ENCODE measurements around the gene CREB5.

CREB5 gene

DNA sequence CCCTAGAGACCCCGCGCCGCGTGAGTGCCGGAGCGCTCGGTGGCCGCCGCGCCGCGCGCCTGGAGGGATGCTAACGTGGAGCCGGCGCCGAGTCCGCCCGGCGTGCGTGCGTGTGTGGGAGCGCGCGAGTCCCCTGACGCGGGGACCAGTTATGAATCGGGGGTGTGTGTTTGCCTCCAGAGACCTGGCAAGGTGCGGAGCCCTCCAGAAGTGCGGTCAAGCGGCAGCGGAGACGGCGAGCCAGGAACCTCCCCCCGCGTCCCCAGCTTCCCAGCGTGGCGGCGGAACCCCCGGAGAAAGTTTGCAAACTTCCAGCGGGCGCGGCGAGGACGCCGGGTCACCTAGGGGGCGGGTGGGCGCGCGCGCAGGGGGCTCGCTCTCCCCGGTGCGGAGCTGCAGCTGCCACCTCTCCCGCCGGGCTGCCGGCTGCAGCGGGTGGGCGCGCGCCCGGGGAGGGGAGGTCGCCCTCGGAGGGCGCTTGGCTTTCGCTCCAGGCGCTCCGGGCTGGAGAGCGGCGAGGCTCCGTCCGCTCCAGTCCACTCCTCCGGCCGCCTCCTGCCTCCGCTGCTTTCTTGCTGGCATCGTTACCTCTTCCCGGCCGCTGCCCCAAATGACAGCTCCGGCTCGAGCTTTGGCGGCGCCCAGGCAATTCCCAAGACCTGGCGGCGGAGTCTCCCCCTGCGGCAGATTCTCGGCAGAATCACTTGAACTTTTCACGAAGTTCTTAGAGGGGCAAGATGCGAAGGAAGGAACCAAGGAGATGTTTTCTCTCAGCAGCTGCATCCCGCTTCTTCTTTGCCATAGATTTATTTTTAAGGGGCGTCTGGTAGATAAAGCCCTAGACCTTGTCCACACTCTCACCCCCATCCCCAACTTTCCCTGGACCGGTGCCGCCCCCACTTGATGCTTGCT lies 2.3 kb upstream of the CREB5 start:
- no peaks in the 10 kb centered on the region for H4K20me1 ChIP-seq (ENCODE audit: insufficient read depth)
- H2AFZ ChIP-seq (ENCODE audit: low read depth) = peak overlapping the region; percentile 99
- no peak overlapping the region for H3K4me3 ChIP-seq (IDR thresholded peaks at IDR 0.05; ENCODE audit: insufficient read depth, low read depth, low read length)
- no peaks in the 10 kb centered on the region; the same call in 1 of the 2 replicates for H3K27me3 ChIP-seq (ENCODE audit: insufficient read depth, low read depth)
- peak overlapping the region; percentile 95 for H3K9ac ChIP-seq
- H3K4me1 ChIP-seq (ENCODE audit: low read depth, poor library complexity, severe bottlenecking) = peaks cover 5% of the 10 kb centered on the region
- H3K4me2 ChIP-seq = peak overlapping the region; percentile 89
- no peak for TF ChIP-seq CTCF (conservative IDR thresholded peaks at IDR 0.05; ENCODE audit: low read depth, low read length)
- H3K36me3 ChIP-seq (ENCODE audit: insufficient read depth) = no peaks in the 10 kb centered on the region
- no peaks in the 10 kb centered on the region for H3K79me2 ChIP-seq (ENCODE audit: insufficient read depth, low read depth)
- H3K27ac ChIP-seq = peak overlapping the region; percentile 33

DNA sequence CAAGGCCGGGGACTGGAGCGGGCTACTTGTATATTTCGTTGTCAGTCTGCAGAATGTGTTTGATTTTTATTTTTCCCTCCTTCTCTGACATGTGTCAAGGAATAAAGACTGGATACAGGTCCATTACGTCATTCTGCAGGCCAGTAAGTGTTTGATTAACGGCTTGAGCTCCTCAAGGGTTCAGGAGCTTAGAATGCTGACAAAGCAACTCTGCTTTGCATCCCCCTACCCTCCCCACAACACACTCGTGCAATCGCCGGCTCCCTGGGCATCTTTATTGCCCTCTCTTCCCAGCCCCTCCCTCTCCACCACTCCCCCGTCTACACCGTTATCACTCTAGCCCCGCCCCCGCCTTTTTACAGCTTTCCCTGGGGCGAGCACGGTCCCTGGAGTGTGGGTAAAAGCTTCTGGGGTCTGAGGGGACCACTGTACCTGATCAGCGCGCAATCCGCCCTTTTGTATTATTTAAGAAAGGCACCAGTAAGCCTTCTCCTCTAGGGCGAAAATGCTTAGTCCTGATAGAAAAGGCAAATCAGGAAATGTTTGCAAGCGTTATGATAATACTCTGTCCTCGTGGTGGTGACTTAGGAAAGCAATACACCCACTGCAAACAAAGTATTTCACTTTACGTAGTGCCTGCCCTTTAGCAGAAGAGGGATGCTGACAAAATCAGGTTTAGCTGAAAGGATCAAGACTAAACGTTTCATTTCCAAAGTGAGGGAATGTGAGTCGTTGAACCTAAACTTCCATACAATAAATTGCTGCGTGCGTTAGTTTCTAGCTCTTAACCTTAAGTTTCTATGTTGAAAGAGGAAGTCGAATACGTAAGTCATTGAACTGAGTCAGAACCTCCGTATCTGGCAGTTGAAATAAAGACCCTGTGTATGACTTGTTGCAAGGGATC lies 1.4 kb upstream of the CREB5 start:
- no peaks in the 10 kb centered on the region for H3K36me3 ChIP-seq (ENCODE audit: insufficient read depth)
- no peaks in the 10 kb centered on the region for H3K79me2 ChIP-seq (ENCODE audit: insufficient read depth, low read depth)
- H4K20me1 ChIP-seq (ENCODE audit: insufficient read depth) = no peaks in the 10 kb centered on the region
- H2AFZ ChIP-seq (ENCODE audit: low read depth) = no peak overlapping the region
- H3K4me2 ChIP-seq = peak overlapping the region; percentile 89
- no peaks in the 10 kb centered on the region; the same call in 1 of the 2 replicates for H3K27me3 ChIP-seq (ENCODE audit: insufficient read depth, low read depth)
- H3K4me3 ChIP-seq (IDR thresholded peaks at IDR 0.05; ENCODE audit: insufficient read depth, low read depth, low read length) = no peak overlapping the region
- no peak overlapping the region for H3K27ac ChIP-seq
- no peak overlapping the region for H3K9ac ChIP-seq
- peaks cover 5% of the 10 kb centered on the region for H3K4me1 ChIP-seq (ENCODE audit: low read depth, poor library complexity, severe bottlenecking)
- no peak for TF ChIP-seq CTCF (conservative IDR thresholded peaks at IDR 0.05; ENCODE audit: low read depth, low read length)

- Histone ChIP-seq H3K4me2 (no peak overlapping the region), H3K36me3 (ENCODE audit: insufficient read depth) (no peaks in the 10 kb centered on the region), H3K79me2 (ENCODE audit: insufficient read depth, low read depth) (no peaks in the 10 kb centered on the region), H3K27ac (no peak overlapping the region), H3K27me3 (ENCODE audit: insufficient read depth, low read depth) (no peaks in the 10 kb centered on the region; the same call in 1 of the 2 replicates), H3K4me3 (IDR thresholded peaks at IDR 0.05; ENCODE audit: insufficient read depth, low read depth, low read length) (no peak overlapping the region), H3K4me1 (ENCODE audit: low read depth, poor library complexity, severe bottlenecking) (peaks cover 5% of the 10 kb centered on the region), H2AFZ (ENCODE audit: low read depth) (no peak overlapping the region), H3K9ac (no peak overlapping the region), H4K20me1 (ENCODE audit: insufficient read depth) (no peaks in the 10 kb centered on the region)
- no peak for TF ChIP-seq CTCF (conservative IDR thresholded peaks at IDR 0.05; ENCODE audit: low read depth, low read length)
Measured at GRCh38 chr7:28413011-28413410, 693 bp downstream of the CREB5 start.

- no peak overlapping the region for H2AFZ ChIP-seq (ENCODE audit: low read depth)
Measured at GRCh38 chr7:28414453-28414852, 2.1 kb downstream of the CREB5 start.

More at GRCh38 chr7:28414453-28414852, 2.1 kb downstream of the CREB5 start:
- H3K79me2 ChIP-seq (ENCODE audit: insufficient read depth, low read depth) = no peaks in the 10 kb centered on the region
- peaks cover 5% of the 10 kb centered on the region for H3K4me1 ChIP-seq (ENCODE audit: low read depth, poor library complexity, severe bottlenecking)
- no peak overlapping the region for H3K27ac ChIP-seq
- no peaks in the 10 kb centered on the region; the same call in 1 of the 2 replicates for H3K27me3 ChIP-seq (ENCODE audit: insufficient read depth, low read depth)
- H3K9ac ChIP-seq = no peak overlapping the region
- no peaks in the 10 kb centered on the region for H3K36me3 ChIP-seq (ENCODE audit: insufficient read depth)
- no peak overlapping the region for H3K4me3 ChIP-seq (IDR thresholded peaks at IDR 0.05; ENCODE audit: insufficient read depth, low read depth, low read length)
- no peak overlapping the region for H3K4me2 ChIP-seq
- no peaks in the 10 kb centered on the region for H4K20me1 ChIP-seq (ENCODE audit: insufficient read depth)
- no peak for TF ChIP-seq CTCF (conservative IDR thresholded peaks at IDR 0.05; ENCODE audit: low read depth, low read length)
